ENCODE results near the gene NELFE. TPM values are rescaled to one million over a fixed set of nuclear protein-coding genes. Genes with fewer than 3 reads are reported as not detected.

Gene NELFE
- total and polyA plus RNA-seq, 4 donors = 37.8 to 78.3 (median 74.4) TPM

GRCh38 chr6:31968326-31968725 is 9.6 kb upstream of the NELFE start:
- WGBS (ENCODE audit: insufficient coverage) = 90% methylated on average over 9 of the region's 11 CpGs
- Histone ChIP-seq H3K4me3 (ENCODE audit: low read depth, low read length) (no peak overlapping the region), H3K9me3 (ENCODE audit: control insufficient read depth, insufficient read depth, low read length) (no peaks in the 10 kb centered on the region), H3K27ac (ENCODE audit: low read depth, low read length) (no peak overlapping the region), H3K4me1 (ENCODE audit: control insufficient read depth, insufficient read depth, low read length) (peaks cover 30% of the 10 kb centered on the region), H3K27me3 (ENCODE audit: control insufficient read depth, insufficient read depth, low read length) (no peaks in the 10 kb centered on the region), H3K36me3 (ENCODE audit: control insufficient read depth, insufficient read depth, low read length) (peaks cover 74% of the 10 kb centered on the region)
- DNase-seq (ENCODE audit: low read depth in 4 of 6, low spot score in 6 of 6) = no peak

- WGBS (ENCODE audit: insufficient coverage) = 95% methylated on average over 3 of the region's 3 CpGs
- Histone ChIP-seq H3K36me3 (ENCODE audit: control insufficient read depth, insufficient read depth, low read length) (peaks cover 78% of the 10 kb centered on the region), H3K9me3 (ENCODE audit: control insufficient read depth, insufficient read depth, low read length) (no peaks in the 10 kb centered on the region), H3K4me1 (ENCODE audit: control insufficient read depth, insufficient read depth, low read length) (peaks cover 28% of the 10 kb centered on the region), H3K27ac (ENCODE audit: low read depth, low read length) (no peak overlapping the region), H3K4me3 (ENCODE audit: low read depth, low read length) (no peak overlapping the region), H3K27me3 (ENCODE audit: control insufficient read depth, insufficient read depth, low read length) (no peaks in the 10 kb centered on the region)
- no peak for DNase-seq (ENCODE audit: low read depth in 4 of 6, low spot score in 6 of 6)
Observed at GRCh38 chr6:31967926-31968320, 9.2 kb upstream of the NELFE start.

- H3K9me3 ChIP-seq (ENCODE audit: control insufficient read depth, insufficient read depth, low read length) = no peaks in the 10 kb centered on the region
- no peak overlapping the region for H3K4me3 ChIP-seq (ENCODE audit: low read depth, low read length)
- H3K27me3 ChIP-seq (ENCODE audit: control insufficient read depth, insufficient read depth, low read length) = no peaks in the 10 kb centered on the region
- no peak for DNase-seq (ENCODE audit: low read depth in 4 of 6, low spot score in 6 of 6)
- H3K4me1 ChIP-seq (ENCODE audit: control insufficient read depth, insufficient read depth, low read length) = peaks cover 23% of the 10 kb centered on the region
- no peak overlapping the region for H3K27ac ChIP-seq (ENCODE audit: low read depth, low read length)
- WGBS (ENCODE audit: insufficient coverage) = 90% methylated on average over 6 of the region's 10 CpGs
- peaks cover 84% of the 10 kb centered on the region for H3K36me3 ChIP-seq (ENCODE audit: control insufficient read depth, insufficient read depth, low read length)
Observed at GRCh38 chr6:31966997-31967925, 8.5 kb upstream of the NELFE start.

GRCh38 chr6:31966506-31966905 is 7.7 kb upstream of the NELFE start:
- H3K9me3 ChIP-seq (ENCODE audit: control insufficient read depth, insufficient read depth, low read length) = no peaks in the 10 kb centered on the region
- H3K36me3 ChIP-seq (ENCODE audit: control insufficient read depth, insufficient read depth, low read length) = peaks cover 92% of the 10 kb centered on the region
- WGBS (ENCODE audit: insufficient coverage) = 95% methylated on average over 7 of the region's 7 CpGs
- no peak for DNase-seq (ENCODE audit: low read depth in 4 of 6, low spot score in 6 of 6)
- peaks cover 20% of the 10 kb centered on the region for H3K4me1 ChIP-seq (ENCODE audit: control insufficient read depth, insufficient read depth, low read length)
- H3K27ac ChIP-seq (ENCODE audit: low read depth, low read length) = no peak overlapping the region
- no peak overlapping the region for H3K4me3 ChIP-seq (ENCODE audit: low read depth, low read length)
- no peaks in the 10 kb centered on the region for H3K27me3 ChIP-seq (ENCODE audit: control insufficient read depth, insufficient read depth, low read length)

- H3K27me3 ChIP-seq (ENCODE audit: control insufficient read depth, insufficient read depth, low read length) = no peaks in the 10 kb centered on the region
Observed at GRCh38 chr6:31965700-31966099, 6.9 kb upstream of the NELFE start.

GRCh38 chr6:31963921-31964320 is 5.2 kb upstream of the NELFE start:
- no peaks in the 10 kb centered on the region for H3K27me3 ChIP-seq (ENCODE audit: control insufficient read depth, insufficient read depth, low read length)
- H3K4me1 ChIP-seq (ENCODE audit: control insufficient read depth, insufficient read depth, low read length) = peaks cover 12% of the 10 kb centered on the region
- no peak overlapping the region for H3K4me3 ChIP-seq (ENCODE audit: low read depth, low read length)
- WGBS (ENCODE audit: insufficient coverage) = 98% methylated on average over 17 of the region's 19 CpGs
- H3K36me3 ChIP-seq (ENCODE audit: control insufficient read depth, insufficient read depth, low read length) = peaks cover 86% of the 10 kb centered on the region
- no peak overlapping the region for H3K27ac ChIP-seq (ENCODE audit: low read depth, low read length)
- no peaks in the 10 kb centered on the region for H3K9me3 ChIP-seq (ENCODE audit: control insufficient read depth, insufficient read depth, low read length)
- DNase-seq (ENCODE audit: low read depth in 4 of 6, low spot score in 6 of 6) = no peak

More at GRCh38 chr6:31965700-31966099, 6.9 kb upstream of the NELFE start:
- Histone ChIP-seq H3K27ac (ENCODE audit: low read depth, low read length) (no peak overlapping the region), H3K4me1 (ENCODE audit: control insufficient read depth, insufficient read depth, low read length) (peaks cover 12% of the 10 kb centered on the region), H3K9me3 (ENCODE audit: control insufficient read depth, insufficient read depth, low read length) (no peaks in the 10 kb centered on the region), H3K4me3 (ENCODE audit: low read depth, low read length) (no peak overlapping the region), H3K36me3 (ENCODE audit: control insufficient read depth, insufficient read depth, low read length) (peaks cover 95% of the 10 kb centered on the region)
- DNase-seq (ENCODE audit: low read depth in 4 of 6, low spot score in 6 of 6) = no peak
- WGBS (ENCODE audit: insufficient coverage) = 93% methylated on average over 13 of the region's 13 CpGs

GRCh38 chr6:31961616-31962015 is 2.8 kb upstream of the NELFE start:
- Histone ChIP-seq H3K27me3 (ENCODE audit: control insufficient read depth, insufficient read depth, low read length) (no peaks in the 10 kb centered on the region), H3K27ac (ENCODE audit: low read depth, low read length) (no peak overlapping the region), H3K9me3 (ENCODE audit: control insufficient read depth, insufficient read depth, low read length) (no peaks in the 10 kb centered on the region), H3K4me1 (ENCODE audit: control insufficient read depth, insufficient read depth, low read length) (peaks cover 18% of the 10 kb centered on the region), H3K36me3 (ENCODE audit: control insufficient read depth, insufficient read depth, low read length) (peaks cover 66% of the 10 kb centered on the region), H3K4me3 (ENCODE audit: low read depth, low read length) (no peak overlapping the region)
- DNase-seq (ENCODE audit: low read depth in 4 of 6, low spot score in 6 of 6) = no peak
- 97% methylated on average over 12 of the region's 12 CpGs for WGBS (ENCODE audit: insufficient coverage)

GRCh38 chr6:31958412-31958740 is 395 bp downstream of the NELFE start:
- H3K27me3 ChIP-seq (ENCODE audit: control insufficient read depth, insufficient read depth, low read length) = no peaks in the 10 kb centered on the region
- no peak for DNase-seq (ENCODE audit: low read depth in 4 of 6, low spot score in 6 of 6)
- H3K4me3 ChIP-seq (ENCODE audit: low read depth, low read length) = peak overlapping the region; percentile 93
- H3K27ac ChIP-seq (ENCODE audit: low read depth, low read length) = peak overlapping the region; percentile 85
- peaks cover 65% of the 10 kb centered on the region for H3K36me3 ChIP-seq (ENCODE audit: control insufficient read depth, insufficient read depth, low read length)
- peaks cover 18% of the 10 kb centered on the region for H3K4me1 ChIP-seq (ENCODE audit: control insufficient read depth, insufficient read depth, low read length)
- whole genome bisulfite sequencing (ENCODE audit: insufficient coverage) = 7% methylated on average over 11 of the region's 11 CpGs
- no peaks in the 10 kb centered on the region for H3K9me3 ChIP-seq (ENCODE audit: control insufficient read depth, insufficient read depth, low read length)

GRCh38 chr6:31956796-31957195 is 2.0 kb downstream of the NELFE start:
- H3K9me3 ChIP-seq (ENCODE audit: control insufficient read depth, insufficient read depth, low read length) = no peaks in the 10 kb centered on the region
- H3K27me3 ChIP-seq (ENCODE audit: control insufficient read depth, insufficient read depth, low read length) = no peaks in the 10 kb centered on the region
- 100% methylated on average over 3 of the region's 3 CpGs for whole genome bisulfite sequencing (ENCODE audit: insufficient coverage)
- H3K36me3 ChIP-seq (ENCODE audit: control insufficient read depth, insufficient read depth, low read length) = peaks cover 63% of the 10 kb centered on the region
- no peak overlapping the region for H3K27ac ChIP-seq (ENCODE audit: low read depth, low read length)
- H3K4me1 ChIP-seq (ENCODE audit: control insufficient read depth, insufficient read depth, low read length) = peaks cover 18% of the 10 kb centered on the region
- no peak overlapping the region for H3K4me3 ChIP-seq (ENCODE audit: low read depth, low read length)
- DNase-seq (ENCODE audit: low read depth in 4 of 6, low spot score in 6 of 6) = no peak

GRCh38 chr6:31954511-31954910 is 4.3 kb downstream of the NELFE start:
- Histone ChIP-seq H3K4me1 (ENCODE audit: control insufficient read depth, insufficient read depth, low read length) (peaks cover 11% of the 10 kb centered on the region), H3K36me3 (ENCODE audit: control insufficient read depth, insufficient read depth, low read length) (peaks cover 53% of the 10 kb centered on the region), H3K27ac (ENCODE audit: low read depth, low read length) (no peak overlapping the region), H3K4me3 (ENCODE audit: low read depth, low read length) (no peak overlapping the region), H3K27me3 (ENCODE audit: control insufficient read depth, insufficient read depth, low read length) (no peaks in the 10 kb centered on the region), H3K9me3 (ENCODE audit: control insufficient read depth, insufficient read depth, low read length) (no peaks in the 10 kb centered on the region)
- no peak for DNase-seq (ENCODE audit: low read depth in 4 of 6, low spot score in 6 of 6)
- 98% methylated on average over 28 of the region's 28 CpGs for WGBS (ENCODE audit: insufficient coverage)

All from spinal cord (tissue), 10 donors.